CD4-positive, alpha-beta T cell treated with Interferon gamma for 1 hour (primary cell): ENCODE data around the gene PRPF8.
"Not testable (repeated sequence)": the region's sequence is repeated elsewhere in the genome, so short reads cannot be mapped to it uniquely, and the experiment has no call there.

Experiments used
- DNase-seq: peaks from one replicate; pipeline ENCODE4 v3.0.0-alpha.2; 2020

Gene PRPF8

GRCh38 chr17:1688405-1688804 is 3.7 kb upstream of the PRPF8 start:
- DNase-seq: not testable (repeated sequence)

- DNase-seq: no peak
Observed at GRCh38 chr17:1686086-1686485, 1.4 kb upstream of the PRPF8 start.

- no peak for DNase-seq
Observed at GRCh38 chr17:1683459-1683858, 1.2 kb downstream of the PRPF8 start.

GRCh38 chr17:1676401-1676800 is 8.3 kb downstream of the PRPF8 start:
- DNase-seq: no peak

GRCh38 chr17:1673041-1673785 is 11.5 kb downstream of the PRPF8 start:
- DNase-seq: no peak

GRCh38 chr17:1663934-1664333 is 20.7 kb downstream of the PRPF8 start:
- DNase-seq: not testable (repeated sequence)

GRCh38 chr17:1661045-1661444 is 23.6 kb downstream of the PRPF8 start:
- no peak for DNase-seq

GRCh38 chr17:1658100-1658499 is 26.6 kb downstream of the PRPF8 start:
- no peak for DNase-seq

GRCh38 chr17:1653735-1654134 is 30.9 kb downstream of the PRPF8 start:
- no peak for DNase-seq

GRCh38 chr17:1652794-1653193 is 31.9 kb downstream of the PRPF8 start:
- not testable (repeated sequence) for DNase-seq

- no peak for DNase-seq
Observed at GRCh38 chr17:1651559-1651844, 33.2 kb downstream of the PRPF8 start.

GRCh38 chr17:1650731-1651558 is 33.7 kb downstream of the PRPF8 start:
- no peak for DNase-seq

GRCh38 chr17:1649844-1650501 is 34.7 kb downstream of the PRPF8 start, which contains the start of gene RILP:
RILP (minus strand) TSS chr17:1649866; CDS start chr17:1649804, 62 bp downstream.
- no peak for DNase-seq

- DNase-seq: peak; percentile 95
Observed at GRCh38 chr17:1648963-1649843, 35.5 kb downstream of the PRPF8 start.

GRCh38 chr17:1648173-1648962 is 36.3 kb downstream of the PRPF8 start:
- DNase-seq: no peak

- no peak for DNase-seq
Observed at GRCh38 chr17:1647802-1648171, 36.9 kb downstream of the PRPF8 start.

- no peak for DNase-seq
Observed at GRCh38 chr17:1646199-1646875, 38.3 kb downstream of the PRPF8 start.

GRCh38 chr17:1645207-1646171 is 39.2 kb downstream of the PRPF8 start, which contains the start of gene SCARF1:
SCARF1 (minus strand) TSS chr17:1645732; CDS start chr17:1645697, 35 bp downstream.
- DNase-seq: peak; percentile 25

- DNase-seq: peak; percentile 73
Observed at GRCh38 chr17:1644493-1645206, 40.0 kb downstream of the PRPF8 start.
